Endothelial cell of umbilical vein (primary cell): Measurements from ENCODE around the gene CTNNA2. TPM values are rescaled to one million over a fixed set of nuclear protein-coding genes. Genes with fewer than 3 reads are reported as not detected.

Experiments
- BruUV-seq: library from RNA; stranded (reverse); fragments of 400-500 nt; replicated peaks from 2 replicates; lab custom pipeline; 2021; lab: Mats Ljungman, UMichigan
- CTCF ChIA-PET: fragments of 300-600, 350-600 bp; sonication (Branson Sonifier 250); formaldehyde crosslinking; loops from one replicate; lab custom pipeline; 2021; ENCODE audit warnings: antibody characterized with exemption, inconsistent platforms; lab: Charles Lee
- POLR2A ChIA-PET: fragments of 300-600, 350-600 bp; sonication (Branson Sonifier 250); formaldehyde crosslinking; loops from one replicate; lab custom pipeline; 2021; ENCODE audit warnings: antibody characterized with exemption, inconsistent platforms; lab: Charles Lee
- DNase-seq: peaks from one replicate; pipeline ENCODE4 v3.0.0-alpha.2; 2011; ENCODE audit warnings: low read depth, low spot score
- FAIRE-seq: peaks from 2 replicates; lab custom pipeline; 2011; peaks lifted over from hg19 to GRCh38; lab: Jason Lieb, UNC
- H2AFZ ChIP-seq: 2 replicates; pipeline ENCODE4 v1.6.0; 2012; ENCODE audit warnings: low read depth, low read length, control low read depth, inconsistent platforms
- H3K27ac ChIP-seq: 2 replicates; pipeline ENCODE4 v1.5.1; 2011; ENCODE audit warnings: low read depth, mild to moderate bottlenecking, control low read depth, low read length, moderate library complexity; ENCODE audit not compliant: insufficient read depth
- H3K27me3 ChIP-seq, 2 experiments: 2 replicates each; pipeline versions ENCODE4 v1.6.0 to v1.6.1; 2011; ENCODE audit warnings: low read length in 2 of 2, mixed read lengths in 1 of 2; ENCODE audit not compliant: control insufficient read depth in 2 of 2, insufficient read depth in 2 of 2
- H3K36me3 ChIP-seq, 2 experiments: 2 replicates in 1 of 2; 3 replicates in 1 of 2; pipeline ENCODE4 v1.5.1; 2011; ENCODE audit warnings: low read length in 2 of 2, mild to moderate bottlenecking in 1 of 2, moderate library complexity in 1 of 2; ENCODE audit not compliant: control insufficient read depth in 2 of 2, insufficient read depth in 2 of 2; ENCODE audit errors: extremely low read depth in 1 of 2
- H3K4me1 ChIP-seq: 3 replicates; pipeline ENCODE4 v1.5.1; 2011; ENCODE audit warnings: mild to moderate bottlenecking, low read length; ENCODE audit not compliant: control insufficient read depth, insufficient read depth; ENCODE audit errors: extremely low read depth
- H3K4me2 ChIP-seq: 2 replicates; pipeline ENCODE4 v1.6.1; 2011; ENCODE audit warnings: low read length, control low read depth, mixed read lengths; ENCODE audit not compliant: insufficient read depth
- H3K4me3 ChIP-seq, 3 experiments: fragments of 200-600 bp in 1 of 3; sonication (generic), shearing (Covaris generic) in 1 of 3; replicated peaks in 1 of 3; 2 replicates each; pipeline ENCODE4 v1.5.1; 2011 to 2016; ENCODE audit warnings: control low read depth in 3 of 3, low read length in 3 of 3, mild to moderate bottlenecking in 2 of 3, inconsistent platforms in 1 of 3, low read depth in 1 of 3, moderate library complexity in 1 of 3; ENCODE audit not compliant: insufficient read depth in 1 of 3
- H3K79me2 ChIP-seq: 2 replicates; pipeline ENCODE4 v1.6.0; 2012; ENCODE audit warnings: low read length, inconsistent platforms; ENCODE audit not compliant: control insufficient read depth, insufficient read depth
- H3K9ac ChIP-seq: replicated peaks from 2 replicates; pipeline ENCODE3; 2011; ENCODE audit warnings: low read length, control low read depth; ENCODE audit not compliant: insufficient read depth; ENCODE audit errors: extremely low read depth
- H3K9me1 ChIP-seq: replicated peaks from 3 replicates; pipeline ENCODE4 v1.6.0; 2011; ENCODE audit warnings: mild to moderate bottlenecking, low read length; ENCODE audit not compliant: control insufficient read depth, insufficient read depth; ENCODE audit errors: extremely low read depth
- H3K9me3 ChIP-seq: replicated peaks from 2 replicates; pipeline ENCODE4 v1.5.1; 2012; ENCODE audit warnings: low read length, inconsistent platforms; ENCODE audit not compliant: control insufficient read depth, insufficient read depth
- H4K20me1 ChIP-seq: replicated peaks from 2 replicates; pipeline ENCODE3; 2011; ENCODE audit warnings: mild to moderate bottlenecking, low read length; ENCODE audit not compliant: control insufficient read depth, insufficient read depth; ENCODE audit errors: extremely low read depth
- EZH2 ChIP-seq: IDR thresholded peaks from 2 replicates; pipeline ENCODE4 v1.6.1; 2012; ENCODE audit warnings: borderline replicate concordance, low read depth, mild to moderate bottlenecking, moderate library complexity, low read length, inconsistent platforms; ENCODE audit not compliant: severe bottlenecking
- FOS ChIP-seq: IDR thresholded peaks from 2 replicates; pipeline ENCODE4 v1.6.1; 2011; ENCODE audit warnings: mild to moderate bottlenecking, low read length, moderate library complexity, borderline replicate concordance; ENCODE audit not compliant: insufficient read depth
- GATA2 ChIP-seq: IDR thresholded peaks from 2 replicates; pipeline ENCODE4 v1.7.0; 2011; ENCODE audit warnings: low read depth, mild to moderate bottlenecking, moderate library complexity, mixed read lengths, low read length; ENCODE audit not compliant: insufficient read length, insufficient read depth
- JUN ChIP-seq: IDR thresholded peaks from 2 replicates; pipeline ENCODE4 v1.6.1; 2011; ENCODE audit warnings: borderline replicate concordance, low read depth; ENCODE audit not compliant: insufficient read length, insufficient read depth
- MAX ChIP-seq: IDR thresholded peaks from 2 replicates; pipeline ENCODE4 v1.6.1; 2011; ENCODE audit not compliant: insufficient read depth, insufficient read length
- MYC ChIP-seq: IDR thresholded peaks from one replicate; pipeline ENCODE4 v1.6.1; 2011; ENCODE audit warnings: mild to moderate bottlenecking, low read depth, low read length
- POLR2A ChIP-seq: IDR thresholded peaks from 2 replicates; pipeline ENCODE4 v1.6.1; 2012; ENCODE audit warnings: low read depth, mild to moderate bottlenecking, control low read depth, low read length
- POLR2AphosphoS5 ChIP-seq: IDR thresholded peaks from 2 replicates; pipeline ENCODE4 v1.6.1; 2012; ENCODE audit warnings: low read depth, mild to moderate bottlenecking, control low read depth, low read length, moderate library complexity; ENCODE audit not compliant: insufficient read depth
- dilution Hi-C: fragments of 300-500 bp; cut with MboI; formaldehyde crosslinking; loops from one replicate; pipeline ENCODE4 v1.15.0; 2019; ENCODE audit warnings: low sequenced_read_pairs; ENCODE audit not compliant: extremely low pct_ligation_motif_present
- intact Hi-C: fragments of 100-400 bp; cut with micrococcal nuclease; formaldehyde crosslinking; loops from one replicate; pipeline ENCODE4 v1.10.0; 2022
- polyA plus RNA-seq, 4 experiments: library from polyadenylated mRNA; depleted of rRNA in 3 of 4; stranded (reverse) in 3 of 4; unstranded in 1 of 4; fragments of >200 nt; gene quantifications; 2 replicates each; pipeline versions ENCODE4 v1.2.1 to v1.2.3, GENCODE V29; 2011 to 2012; ENCODE audit warnings: missing spikeins in 1 of 4
- total RNA-seq: library from RNA; stranded (reverse); gene quantifications from 2 replicates; pipeline ENCODE4 v1.2.3, GENCODE V29; 2021
- TF ChIP-seq, protein P1 (sequence below), 2 donors: IDR thresholded peaks; 1 replicate in 1 of 2; 2 replicates in 1 of 2; pipeline ENCODE4 v1.5.1; 2011; ENCODE audit warnings: low read length in 2 of 2, mild to moderate bottlenecking in 2 of 2, moderate library complexity in 2 of 2, control low read depth in 1 of 2, inconsistent platforms in 1 of 2, low read depth in 1 of 2; ENCODE audit not compliant: insufficient read depth in 1 of 2; ENCODE audit errors: extremely low read depth in 1 of 2

CTNNA2 gene
- total and polyA plus RNA-seq, 2 donors (not counting 3 experiments of a cell fraction or from before 2014, with no cell fraction given) = not detected

- CTCF ChIA-PET = no interaction called here
Measured at GRCh38 chr2:80141007-80141726, 628.3 kb downstream of the CTNNA2 start.

GRCh38 chr2:80145499-80145898 lies 632.6 kb downstream of the CTNNA2 start:
- BruUV-seq = no TSS peak
- Histone ChIP-seq H3K27me3 (no peaks in the 10 kb centered on the region), H3K9me1 (no peaks in the 10 kb centered on the region), H3K4me3 (no peak overlapping the region), H3K4me2 (no peak overlapping the region), H3K4me1 (no peaks in the 10 kb centered on the region), H3K27ac (no peak overlapping the region), H4K20me1 (no peaks in the 10 kb centered on the region), H3K9me3 (peaks cover 3% of the 10 kb centered on the region), H3K79me2 (no peaks in the 10 kb centered on the region), H3K9ac (no peak overlapping the region), H3K36me3 (no peaks in the 10 kb centered on the region), H2AFZ (no peak overlapping the region)
- TF ChIP-seq JUN = no peak
- no peak for TF ChIP-seq GATA2
- no peak for TF ChIP-seq MYC
- TF ChIP-seq, protein P1, sequence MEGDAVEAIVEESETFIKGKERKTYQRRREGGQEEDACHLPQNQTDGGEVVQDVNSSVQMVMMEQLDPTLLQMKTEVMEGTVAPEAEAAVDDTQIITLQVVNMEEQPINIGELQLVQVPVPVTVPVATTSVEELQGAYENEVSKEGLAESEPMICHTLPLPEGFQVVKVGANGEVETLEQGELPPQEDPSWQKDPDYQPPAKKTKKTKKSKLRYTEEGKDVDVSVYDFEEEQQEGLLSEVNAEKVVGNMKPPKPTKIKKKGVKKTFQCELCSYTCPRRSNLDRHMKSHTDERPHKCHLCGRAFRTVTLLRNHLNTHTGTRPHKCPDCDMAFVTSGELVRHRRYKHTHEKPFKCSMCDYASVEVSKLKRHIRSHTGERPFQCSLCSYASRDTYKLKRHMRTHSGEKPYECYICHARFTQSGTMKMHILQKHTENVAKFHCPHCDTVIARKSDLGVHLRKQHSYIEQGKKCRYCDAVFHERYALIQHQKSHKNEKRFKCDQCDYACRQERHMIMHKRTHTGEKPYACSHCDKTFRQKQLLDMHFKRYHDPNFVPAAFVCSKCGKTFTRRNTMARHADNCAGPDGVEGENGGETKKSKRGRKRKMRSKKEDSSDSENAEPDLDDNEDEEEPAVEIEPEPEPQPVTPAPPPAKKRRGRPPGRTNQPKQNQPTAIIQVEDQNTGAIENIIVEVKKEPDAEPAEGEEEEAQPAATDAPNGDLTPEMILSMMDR (IDR thresholded peaks at IDR 0.05; ENCODE audit: extremely low read depth in 1 of 2, insufficient read depth in 1 of 2, low read depth in 1 of 2, low read length in 2 of 2) = no peak
- no peak for TF ChIP-seq POLR2A
- no peak for TF ChIP-seq FOS
- no peak for TF ChIP-seq MAX
- TF ChIP-seq EZH2 = no peak
- no peak for TF ChIP-seq POLR2AphosphoS5
- FAIRE-seq (no peak), DNase-seq (no peak)
- CTCF ChIA-PET = no interaction called here
- dilution Hi-C loops = no loop called here
- POLR2A ChIA-PET = no interaction called here
- intact Hi-C loops = no loop called here

More at GRCh38 chr2:80141007-80141726, 628.3 kb downstream of the CTNNA2 start:
- Histone ChIP-seq H3K27ac (no peak overlapping the region), H4K20me1 (no peaks in the 10 kb centered on the region), H3K4me2 (no peak overlapping the region), H3K9me1 (no peaks in the 10 kb centered on the region), H3K36me3 (no peaks in the 10 kb centered on the region), H3K4me1 (no peaks in the 10 kb centered on the region), H3K79me2 (no peaks in the 10 kb centered on the region), H2AFZ (no peak overlapping the region), H3K27me3 (no peaks in the 10 kb centered on the region), H3K9ac (no peak overlapping the region), H3K4me3 (no peak overlapping the region), H3K9me3 (no peaks in the 10 kb centered on the region)
- DNase-seq (no peak), FAIRE-seq (no peak)
- intact Hi-C loops = no loop called here
- TF ChIP-seq JUN = no peak
- no peak for TF ChIP-seq GATA2
- TF ChIP-seq, protein P1 (IDR thresholded peaks at IDR 0.05; ENCODE audit: extremely low read depth in 1 of 2, insufficient read depth in 1 of 2, low read depth in 1 of 2, low read length in 2 of 2) = no peak
- TF ChIP-seq EZH2 = no peak
- POLR2A ChIA-PET = no interaction called here
- no TSS peak for BruUV-seq
- dilution Hi-C loops = no loop called here
